GM20431 (cell line): ENCODE results near the gene DOHH.
"Not testable (repeated sequence)": the region's sequence is repeated elsewhere in the genome, so short reads cannot be mapped to it uniquely, and the experiment has no call there.

ENCODE experiments used
- in situ Hi-C: fragments of 300-500 bp; cut with MseI, MboI; formaldehyde crosslinking; loops from one replicate; pipeline ENCODE4 v1.15.0; 2020; ENCODE audit warnings: low sequenced_read_pairs; ENCODE audit not compliant: unreplicated experiment

Gene DOHH

DNA sequence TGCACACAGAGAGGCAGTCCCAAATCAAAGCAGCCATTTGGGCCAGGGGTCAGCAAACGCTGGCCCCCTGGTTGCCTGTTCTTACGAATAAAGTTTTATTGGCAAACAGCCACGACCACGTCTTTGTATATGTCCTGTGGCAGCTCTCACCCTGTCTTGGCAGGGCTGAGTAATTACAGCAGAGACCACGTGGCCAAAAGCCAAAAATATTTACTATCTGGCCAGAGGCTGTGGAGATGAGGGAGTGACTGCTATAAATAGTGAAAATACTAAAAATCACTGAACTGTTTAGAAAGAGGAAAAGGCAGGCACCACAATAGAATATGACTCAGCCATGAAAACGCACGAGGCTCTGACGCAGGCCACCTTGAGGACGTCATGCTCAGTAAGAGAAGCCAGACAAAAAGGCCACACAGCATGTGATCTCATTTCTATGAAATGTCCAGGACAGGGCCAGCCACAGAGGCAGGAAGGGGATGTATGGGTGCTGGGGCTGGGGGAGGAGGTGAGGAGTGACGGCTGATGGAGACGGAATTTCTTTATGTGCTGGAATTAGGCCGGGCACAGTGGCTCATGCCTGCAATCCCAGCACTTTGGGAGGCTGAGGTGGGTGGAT, 49.6 kb downstream of the DOHH start:
- in situ Hi-C loops = no loop called here

DNA sequence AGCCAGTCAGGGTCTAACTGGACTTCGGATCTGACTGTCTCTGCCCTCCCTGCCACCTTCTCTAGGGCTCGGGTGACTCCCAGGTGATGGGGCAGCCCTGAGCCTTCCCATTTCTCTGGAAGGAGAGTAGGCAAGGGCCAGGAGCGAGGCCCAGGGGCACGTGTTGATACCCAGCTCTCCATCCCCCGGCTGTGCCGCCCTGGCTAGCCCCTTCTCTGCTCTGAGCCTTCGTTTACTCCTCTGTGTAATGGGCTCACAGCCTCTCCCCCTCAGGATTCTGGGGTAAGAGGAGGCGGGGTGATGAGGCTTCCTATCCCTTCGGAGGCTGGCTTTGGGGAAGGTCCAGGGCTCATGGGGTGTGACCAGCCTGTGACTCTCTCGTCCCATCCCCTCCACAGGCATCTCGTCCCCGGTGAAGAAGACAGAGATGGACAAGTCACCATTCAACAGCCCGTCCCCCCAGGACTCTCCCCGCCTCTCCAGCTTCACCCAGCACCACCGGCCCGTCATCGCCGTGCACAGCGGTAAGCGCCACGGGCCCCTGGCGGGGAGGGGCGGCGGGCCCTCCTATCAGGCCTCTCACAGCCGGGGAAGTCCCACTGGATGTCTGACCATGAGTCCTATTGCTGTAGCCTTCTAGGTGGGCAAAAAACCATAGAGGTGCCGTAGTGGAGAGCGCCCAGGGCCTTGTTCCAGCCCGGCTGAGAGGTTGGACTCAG, 51.7 kb downstream of the DOHH start:
- in situ Hi-C loops = no loop called here

DNA sequence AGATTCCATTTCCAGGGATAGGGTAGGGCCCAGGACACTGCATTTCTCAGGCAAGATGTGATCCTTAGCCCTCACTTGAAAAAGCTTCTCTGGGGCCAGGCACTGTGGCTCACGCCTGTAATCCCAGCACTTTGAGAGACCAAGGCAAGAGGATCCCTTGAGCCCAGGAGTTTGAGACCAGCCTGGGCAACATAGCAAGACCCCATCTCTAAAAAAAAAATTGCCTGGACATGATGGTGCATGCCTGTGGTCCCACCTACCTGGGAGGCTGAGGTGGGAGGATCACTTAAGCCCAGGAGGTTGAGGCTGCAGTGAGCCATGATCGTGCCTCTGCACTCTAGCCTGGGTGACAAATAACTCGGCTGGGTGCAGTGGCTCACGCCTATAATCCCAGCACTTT, 53.8 kb downstream of the DOHH start:
- in situ Hi-C loops = not testable (repeated sequence)

DNA sequence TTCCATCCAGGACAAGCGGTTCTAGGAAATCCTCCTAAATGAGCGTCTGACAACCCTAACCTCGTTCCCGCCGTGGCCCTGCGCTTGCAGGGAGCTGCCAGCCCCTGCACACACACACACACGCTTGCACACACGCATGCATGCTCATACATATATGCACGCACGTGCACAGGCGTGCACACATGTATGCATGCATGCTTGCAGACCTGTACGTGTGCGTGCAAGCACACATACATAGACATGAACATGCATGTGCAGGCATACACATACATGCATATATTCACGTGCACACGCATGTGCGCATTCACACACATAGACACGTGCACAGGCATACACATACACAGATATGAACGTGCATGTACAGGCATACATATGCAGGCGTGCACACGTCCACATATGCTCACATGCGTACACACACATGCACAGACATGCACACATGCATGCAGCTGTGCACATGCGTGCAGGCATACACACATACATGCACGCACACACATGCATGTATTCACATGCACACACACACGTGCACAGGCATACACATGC, 55.7 kb downstream of the DOHH start:
- in situ Hi-C loops = no loop called here

DNA sequence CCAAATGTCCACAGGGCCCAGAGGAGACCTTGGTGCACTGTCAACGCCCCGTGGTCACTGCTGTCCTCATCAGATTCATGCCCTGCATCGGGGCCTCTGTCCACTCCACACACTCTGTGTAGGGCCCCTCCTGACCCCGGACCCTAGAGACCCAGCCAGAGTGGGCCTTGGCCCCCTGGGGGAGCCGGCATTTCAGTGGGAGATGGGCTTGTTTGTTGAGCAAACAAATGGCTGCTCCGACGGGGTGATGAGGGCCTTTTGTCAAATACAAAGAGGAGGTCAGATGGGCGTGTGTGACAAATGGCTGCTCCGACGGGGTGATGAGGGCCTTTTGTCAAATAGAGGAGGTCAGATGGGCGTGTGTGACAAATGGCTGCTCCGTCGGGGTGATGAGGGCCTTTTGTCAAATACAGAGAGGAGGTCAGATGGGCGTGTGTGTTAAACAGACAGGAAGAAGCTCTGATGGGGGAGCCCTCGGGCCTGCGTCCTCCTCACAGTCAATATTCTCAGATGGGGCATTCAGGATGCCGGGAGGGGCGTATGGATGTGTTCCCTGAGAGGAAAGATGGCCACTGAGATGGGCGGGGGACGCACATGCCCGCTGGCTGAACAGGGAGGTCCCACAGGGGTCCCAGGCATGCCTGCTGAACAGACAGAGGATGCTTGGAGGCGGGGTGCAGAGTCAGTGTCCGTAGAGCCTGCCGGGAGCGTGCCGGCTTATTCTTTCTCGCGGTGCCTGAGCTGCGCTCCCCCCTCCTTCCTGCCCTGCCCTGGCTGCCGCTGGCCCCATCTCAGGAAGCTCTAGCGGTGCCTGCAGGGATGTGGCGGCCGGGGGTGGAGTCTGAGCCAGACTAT, 56.4 kb downstream of the DOHH start:
- in situ Hi-C loops = no loop called here

DNA sequence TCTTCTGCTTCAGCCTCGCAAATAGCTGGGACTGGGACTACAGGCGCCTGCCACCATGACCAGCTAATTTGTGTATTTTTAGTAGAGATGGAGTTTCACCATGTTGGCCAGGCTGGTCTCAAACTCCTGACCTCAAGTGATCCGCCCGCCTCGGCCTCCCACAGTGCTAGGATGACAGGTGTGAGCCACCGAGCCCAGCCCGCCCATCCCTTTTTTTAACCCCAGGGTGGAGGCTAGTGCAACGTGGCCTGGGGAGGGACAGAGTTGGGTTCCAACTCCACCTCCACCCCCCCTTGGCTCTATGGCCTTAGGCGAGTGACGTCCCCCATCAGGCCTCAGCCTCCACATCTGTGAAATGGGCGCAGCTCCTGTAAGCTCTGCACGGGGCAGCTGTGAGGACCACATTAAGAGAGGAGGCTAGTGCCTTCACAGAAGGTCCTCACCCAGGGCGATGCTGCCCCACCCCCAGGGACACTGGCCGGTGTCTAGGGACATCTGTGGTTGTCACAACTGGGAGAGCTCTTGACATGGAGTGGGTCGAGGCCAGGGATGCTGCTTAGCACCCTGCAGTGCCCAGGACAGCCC, 57.9 kb downstream of the DOHH start:
- in situ Hi-C loops = no loop called here

DNA sequence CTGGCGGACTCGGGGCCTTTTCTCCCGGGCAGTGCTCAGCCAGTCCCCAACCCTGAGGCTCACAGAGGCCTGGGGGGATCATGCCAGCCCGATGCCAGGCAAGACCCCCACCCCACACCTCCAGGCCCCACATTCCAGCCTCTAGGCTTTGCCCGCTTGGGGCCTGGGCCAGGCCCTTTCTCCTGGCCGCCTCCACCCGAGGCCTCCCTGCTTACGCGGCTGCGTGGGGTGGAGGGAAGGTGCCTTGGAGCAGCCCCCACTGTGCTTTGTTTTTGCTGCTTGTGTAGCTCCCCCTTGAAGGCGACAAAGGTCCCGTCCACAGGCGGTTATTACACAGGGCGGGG, 58.5 kb downstream of the DOHH start:
- in situ Hi-C loops = no loop called here

DNA sequence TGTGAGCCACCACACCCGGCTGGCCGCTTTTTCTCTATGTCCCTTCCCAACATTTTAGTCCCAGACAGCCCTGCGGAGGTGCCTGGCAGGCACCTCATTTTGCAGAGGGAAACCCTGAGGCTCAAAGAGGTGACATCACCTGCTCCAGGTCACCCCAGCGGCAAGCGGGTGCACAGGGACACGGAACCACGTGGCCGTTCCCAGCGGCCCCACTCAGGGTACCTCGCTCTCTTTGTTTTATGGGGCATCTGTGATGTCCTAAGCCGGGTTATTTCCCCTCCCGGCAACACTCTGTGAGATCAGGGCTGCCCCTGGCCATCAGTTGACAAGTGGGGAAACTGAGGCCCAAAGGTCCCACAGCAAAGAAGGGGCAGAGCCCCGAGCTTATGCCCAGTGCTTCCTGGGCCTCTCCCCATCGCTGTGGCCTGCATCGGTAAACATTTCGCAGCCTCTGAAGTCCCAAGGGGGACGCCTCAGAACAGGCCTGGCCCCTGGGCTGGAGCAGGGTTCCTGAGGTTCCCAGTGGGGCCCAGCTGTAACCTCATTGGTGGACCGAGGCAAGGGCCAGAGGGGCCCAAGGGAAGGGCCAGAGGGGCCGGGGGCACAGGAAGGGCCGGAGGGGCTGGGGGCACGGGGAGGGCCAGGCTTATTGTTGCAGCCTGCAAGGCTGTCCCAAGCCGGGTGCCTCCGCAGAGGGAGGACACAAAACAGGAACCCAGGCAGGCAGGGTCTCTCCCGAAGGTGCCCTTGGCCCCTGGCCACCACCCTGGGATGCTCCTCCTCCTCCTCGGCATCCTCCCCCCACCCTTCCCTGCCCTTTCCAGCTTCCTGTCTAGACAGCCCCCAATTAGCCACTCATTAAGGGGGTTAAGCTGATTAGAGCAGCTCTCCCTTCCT, 59.1 kb downstream of the DOHH start:
- in situ Hi-C loops = no loop called here
